HEK293T (cell line): ENCODE measurements around the gene CDK12.

Source experiments
- CTCF ChIA-PET: fragments of 350-600 bp; formaldehyde crosslinking; extraction: SDS; loops from one replicate; lab custom pipeline; 2021; ENCODE audit warnings: antibody characterized with exemption, inconsistent platforms; lab: Yijun Ruan, JAX
- POLR2A ChIA-PET: fragments of 350-600 bp; formaldehyde crosslinking; extraction: SDS; loops from one replicate; lab custom pipeline; 2020; ENCODE audit warnings: antibody characterized with exemption, inconsistent platforms; lab: Yijun Ruan, JAX
- DNase-seq: peaks from one replicate; pipeline ENCODE4 v3.0.0; 2012; ENCODE audit warnings: mixed read lengths; ENCODE audit errors: extremely low spot score
- ARNT ChIP-seq: fragments of 450-650 bp; IDR thresholded peaks from 2 replicates; pipeline ENCODE4 v1.6.1; 2017; ENCODE audit warnings: mild to moderate bottlenecking
- BHLHE40 ChIP-seq: fragments of 450-650 bp; IDR thresholded peaks from 2 replicates; pipeline ENCODE4 v1.6.1; 2016; ENCODE audit warnings: mild to moderate bottlenecking, moderate library complexity, borderline replicate concordance
- CTBP1 ChIP-seq: fragments of 450-650 bp; IDR thresholded peaks from 2 replicates; pipeline ENCODE4 v1.6.1; 2016; ENCODE audit warnings: borderline replicate concordance
- ELF4 ChIP-seq: fragments of 450-650 bp; IDR thresholded peaks from 2 replicates; pipeline ENCODE4 v1.6.1; 2017; ENCODE audit warnings: antibody characterized with exemption
- FOXA1 ChIP-seq: fragments of 450-650 bp; IDR thresholded peaks from 2 replicates; pipeline ENCODE4 v1.6.1; 2016; ENCODE audit warnings: mild to moderate bottlenecking
- FOXK2 ChIP-seq: fragments of 450-650 bp; IDR thresholded peaks from 2 replicates; pipeline ENCODE4 v1.6.1; 2016; ENCODE audit warnings: mild to moderate bottlenecking
- FOXM1 ChIP-seq: fragments of 450-650 bp; IDR thresholded peaks from 2 replicates; pipeline ENCODE4 v1.6.1; 2017; ENCODE audit warnings: mild to moderate bottlenecking, borderline replicate concordance
- HDGF ChIP-seq: fragments of 450-650 bp; IDR thresholded peaks from 2 replicates; pipeline ENCODE4 v1.6.1; 2017; ENCODE audit warnings: antibody characterized with exemption, borderline replicate concordance
- L3MBTL2 ChIP-seq: fragments of 450-650 bp; conservative IDR thresholded peaks from 2 replicates; pipeline ENCODE4 v1.6.1; 2016; ENCODE audit warnings: mild to moderate bottlenecking
- LEF1 ChIP-seq: fragments of 450-650 bp; IDR thresholded peaks from 2 replicates; pipeline ENCODE4 v1.6.1; 2017; ENCODE audit warnings: mild to moderate bottlenecking, borderline replicate concordance
- NFRKB ChIP-seq: fragments of 450-650 bp; IDR thresholded peaks from 2 replicates; pipeline ENCODE4 v1.6.1; 2016; ENCODE audit warnings: mild to moderate bottlenecking, moderate library complexity
- PKNOX1 ChIP-seq: fragments of 450-650 bp; IDR thresholded peaks from 2 replicates; pipeline ENCODE4 v1.6.1; 2016
- SP1 ChIP-seq: fragments of 450-650 bp; IDR thresholded peaks from 2 replicates; pipeline ENCODE4 v1.6.1; 2017
- SUZ12 ChIP-seq: fragments of 450-650 bp; IDR thresholded peaks from 2 replicates; pipeline ENCODE4 v1.6.1; 2016; ENCODE audit warnings: mild to moderate bottlenecking
- TARDBP ChIP-seq: fragments of 450-650 bp; IDR thresholded peaks from 2 replicates; pipeline ENCODE4 v1.6.1; 2016
- ZNF384 ChIP-seq: fragments of 450-650 bp; IDR thresholded peaks from 2 replicates; pipeline ENCODE4 v1.6.1; 2016

Gene CDK12

GRCh38 chr17:39525801-39526506 lies 64.7 kb downstream of the CDK12 start:
- no peak for TF ChIP-seq NFRKB
- no peak for TF ChIP-seq L3MBTL2
- TF ChIP-seq CTBP1, result no peak
- TF ChIP-seq TARDBP, result no peak
- no peak for TF ChIP-seq BHLHE40
- no peak for TF ChIP-seq ARNT
- no peak for TF ChIP-seq HDGF
- TF ChIP-seq SP1, result no peak
- no peak for TF ChIP-seq FOXA1
- no peak for TF ChIP-seq FOXM1
- TF ChIP-seq ELF4, result no peak
- no peak for TF ChIP-seq LEF1
- TF ChIP-seq SUZ12, result no peak
- TF ChIP-seq PKNOX1, result no peak
- TF ChIP-seq FOXK2, result no peak
- no peak for TF ChIP-seq ZNF384
- no peak for DNase-seq
- ChIA-PET POLR2A (no interaction called here), CTCF (no interaction called here)

DNA sequence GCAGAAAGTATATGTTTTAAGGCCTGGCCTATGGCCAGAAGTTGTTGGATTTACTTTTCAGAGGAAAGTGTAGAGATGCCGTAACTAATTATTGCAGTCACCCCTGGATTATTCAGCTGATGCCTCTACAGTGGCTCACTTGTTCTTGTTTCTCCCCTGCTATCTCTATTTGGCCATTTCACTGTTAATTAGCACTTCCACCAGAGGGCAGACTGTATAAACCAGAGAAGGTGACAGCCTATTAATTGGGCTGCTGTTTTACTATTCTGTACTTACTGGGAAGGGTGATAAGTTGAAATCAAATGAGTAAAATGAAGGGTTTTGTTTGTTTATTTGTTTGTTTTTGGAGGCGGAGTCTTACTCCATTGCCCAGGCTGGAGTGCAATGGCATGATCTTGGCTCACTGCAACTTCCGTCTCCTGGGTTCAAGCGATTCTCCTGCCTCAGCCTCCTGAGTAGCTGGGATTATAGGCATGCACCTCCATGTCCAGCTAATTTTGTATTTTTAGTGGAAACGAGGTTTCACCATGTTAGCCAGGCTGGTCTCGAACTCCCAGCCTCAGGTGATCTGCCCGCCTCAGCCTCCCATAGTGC lies 66.0 kb downstream of the CDK12 start:
- DNase-seq, result peak; percentile 8
- TF ChIP-seq SUZ12 (no peak), BHLHE40 (no peak), HDGF (no peak)
- CTCF ChIA-PET, result interaction anchor here (1.1 kb wide), 1 partner anchor 9 kb away, joined by 3 read pairs; no protein-coding TSS in a partner anchor
- POLR2A ChIA-PET, result no interaction called here

DNA sequence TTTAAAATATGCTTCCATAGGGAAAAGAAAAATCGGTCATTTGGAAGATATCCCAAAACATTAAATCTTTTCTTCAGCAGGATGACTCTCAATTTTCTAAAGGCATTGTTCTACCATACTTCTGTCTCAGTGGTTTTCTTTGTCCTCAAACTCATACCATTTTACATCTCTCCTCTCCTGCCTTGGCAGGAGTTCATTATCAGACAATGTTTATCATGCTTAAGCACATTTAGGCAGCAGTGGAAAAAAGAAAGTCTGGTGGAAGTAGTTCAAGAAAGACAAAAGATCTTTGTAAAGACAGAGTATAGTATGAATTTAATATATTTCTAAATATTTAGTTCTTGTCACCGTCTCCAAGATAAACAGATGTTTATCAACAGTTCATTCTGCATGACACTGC lies 68.2 kb downstream of the CDK12 start:
- POLR2A ChIA-PET, result no interaction called here
- TF ChIP-seq ZNF384 (no peak), BHLHE40 (no peak), TARDBP (no peak), FOXM1 (no peak), HDGF (no peak)
- no peak for DNase-seq
- CTCF ChIA-PET, result no interaction called here

DNA sequence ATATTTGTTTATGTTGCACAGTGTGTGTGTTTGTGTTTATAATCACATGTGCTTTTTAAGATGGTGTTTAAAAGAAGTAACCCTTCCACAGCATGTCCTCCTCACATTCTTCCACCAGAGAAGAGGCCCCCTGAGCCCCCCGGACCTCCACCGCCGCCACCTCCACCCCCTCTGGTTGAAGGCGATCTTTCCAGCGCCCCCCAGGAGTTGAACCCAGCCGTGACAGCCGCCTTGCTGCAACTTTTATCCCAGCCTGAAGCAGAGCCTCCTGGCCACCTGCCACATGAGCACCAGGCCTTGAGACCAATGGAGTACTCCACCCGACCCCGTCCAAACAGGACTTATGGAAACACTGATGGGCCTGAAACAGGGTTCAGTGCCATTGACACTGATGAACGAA lies 69.2 kb downstream of the CDK12 start:
- ChIA-PET POLR2A (no interaction called here), CTCF (no interaction called here)
- no peak for DNase-seq
- TF ChIP-seq FOXK2 (no peak), ZNF384 (no peak), BHLHE40 (no peak), SUZ12 (no peak), FOXA1 (no peak), FOXM1 (no peak), L3MBTL2 (no peak), TARDBP (no peak), NFRKB (no peak), PKNOX1 (no peak), SP1 (no peak), ELF4 (no peak), CTBP1 (no peak), LEF1 (no peak), HDGF (no peak), ARNT (no peak)

GRCh38 chr17:39531252-39531651 lies 70.0 kb downstream of the CDK12 start:
- ChIA-PET CTCF (interaction anchor here (1.1 kb wide), 1 partner anchor 90 kb away, joined by 3 read pairs; no protein-coding TSS in a partner anchor), POLR2A (no interaction called here)
- TF ChIP-seq FOXK2 (no peak), LEF1 (no peak), CTBP1 (no peak), SUZ12 (no peak), SP1 (no peak)
- DNase-seq, result no peak

DNA sequence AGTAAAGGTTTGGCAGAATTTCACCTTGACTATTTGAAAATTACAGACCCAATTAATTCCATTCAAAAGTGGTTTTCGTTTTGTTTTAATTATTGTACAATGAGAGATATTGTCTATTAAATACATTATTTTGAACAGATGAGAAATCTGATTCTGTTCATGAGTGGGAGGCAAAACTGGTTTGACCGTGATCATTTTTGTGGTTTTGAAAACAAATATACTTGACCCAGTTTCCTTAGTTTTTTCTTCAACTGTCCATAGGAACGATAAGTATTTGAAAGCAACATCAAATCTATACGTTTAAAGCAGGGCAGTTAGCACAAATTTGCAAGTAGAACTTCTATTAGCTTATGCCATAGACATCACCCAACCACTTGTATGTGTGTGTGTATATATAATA lies 72.6 kb downstream of the CDK12 start:
- POLR2A ChIA-PET, result no interaction called here
- CTCF ChIA-PET, result no interaction called here
- no peak for DNase-seq
- TF ChIP-seq FOXK2 (no peak), ZNF384 (no peak), FOXM1 (no peak), L3MBTL2 (no peak), SUZ12 (no peak), BHLHE40 (no peak), NFRKB (no peak), SP1 (no peak), TARDBP (no peak), ARNT (no peak), CTBP1 (no peak), PKNOX1 (no peak), LEF1 (no peak), HDGF (no peak), FOXA1 (no peak)
